PC-9 (cell line): ENCODE measurements around the gene TLR6.

Source experiments
- EZH2 ChIP-seq: fragments of 200-600 bp; sonication (generic); IDR thresholded peaks from 2 replicates; pipeline ENCODE4 v1.8.0; 2017; ENCODE audit warnings: antibody characterized with exemption, low read depth
- TF ChIP-seq, protein P1 (sequence below): fragments of 200-600 bp; sonication (generic); conservative IDR thresholded peaks from 2 replicates; pipeline ENCODE4 v1.6.1; 2017; ENCODE audit warnings: mixed run types, antibody characterized with exemption, mild to moderate bottlenecking, moderate library complexity

DNA sequence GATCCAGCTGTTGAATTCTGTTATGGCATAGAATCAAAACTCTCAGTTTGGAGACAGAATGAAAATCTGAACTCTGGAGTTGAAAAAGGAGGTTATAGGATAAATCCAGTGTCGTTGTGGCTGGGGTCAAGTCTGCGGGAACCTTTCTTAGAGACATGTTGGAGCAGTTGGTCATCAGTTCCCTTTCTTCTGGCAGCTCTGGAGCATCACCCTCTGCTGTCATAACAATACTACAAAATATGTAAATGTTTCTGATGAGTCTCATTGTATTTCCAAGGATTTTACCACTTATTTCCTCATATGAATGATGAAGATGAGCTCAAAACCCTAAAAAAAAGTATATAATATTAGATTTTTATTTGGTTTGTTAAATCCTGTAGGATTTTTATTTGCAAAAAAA, 81.3 kb downstream of the TLR6 start:
- TF ChIP-seq, protein P1, sequence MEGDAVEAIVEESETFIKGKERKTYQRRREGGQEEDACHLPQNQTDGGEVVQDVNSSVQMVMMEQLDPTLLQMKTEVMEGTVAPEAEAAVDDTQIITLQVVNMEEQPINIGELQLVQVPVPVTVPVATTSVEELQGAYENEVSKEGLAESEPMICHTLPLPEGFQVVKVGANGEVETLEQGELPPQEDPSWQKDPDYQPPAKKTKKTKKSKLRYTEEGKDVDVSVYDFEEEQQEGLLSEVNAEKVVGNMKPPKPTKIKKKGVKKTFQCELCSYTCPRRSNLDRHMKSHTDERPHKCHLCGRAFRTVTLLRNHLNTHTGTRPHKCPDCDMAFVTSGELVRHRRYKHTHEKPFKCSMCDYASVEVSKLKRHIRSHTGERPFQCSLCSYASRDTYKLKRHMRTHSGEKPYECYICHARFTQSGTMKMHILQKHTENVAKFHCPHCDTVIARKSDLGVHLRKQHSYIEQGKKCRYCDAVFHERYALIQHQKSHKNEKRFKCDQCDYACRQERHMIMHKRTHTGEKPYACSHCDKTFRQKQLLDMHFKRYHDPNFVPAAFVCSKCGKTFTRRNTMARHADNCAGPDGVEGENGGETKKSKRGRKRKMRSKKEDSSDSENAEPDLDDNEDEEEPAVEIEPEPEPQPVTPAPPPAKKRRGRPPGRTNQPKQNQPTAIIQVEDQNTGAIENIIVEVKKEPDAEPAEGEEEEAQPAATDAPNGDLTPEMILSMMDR: no peak
- TF ChIP-seq EZH2: no peak
